ENCODE measurements around the gene AGTR1. TPM values are rescaled to one million over a fixed set of nuclear protein-coding genes. Genes with fewer than 3 reads are reported as not detected.

The AGTR1 gene
- total RNA-seq, 1 experiment from 2014 or later, result not detected

DNA sequence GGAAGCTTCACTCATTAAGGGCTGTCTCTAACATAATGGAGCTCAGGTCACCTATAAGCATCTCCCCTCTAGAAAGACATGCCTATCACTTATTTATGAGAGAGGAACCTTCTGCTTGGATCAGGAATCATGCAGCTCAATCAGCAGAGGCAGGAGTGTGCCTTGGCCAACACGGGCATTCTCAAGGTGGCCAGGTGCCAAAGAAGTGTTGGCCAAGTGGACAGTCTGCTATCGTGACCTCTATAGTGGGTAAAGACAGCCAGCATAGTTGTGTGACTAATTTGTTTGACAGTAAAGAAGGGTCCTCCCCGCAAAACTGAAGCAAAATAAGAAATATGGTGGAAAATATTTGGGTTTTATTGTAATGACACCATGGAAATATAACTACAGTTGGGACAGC, 14.7 kb upstream of the AGTR1 start:
- Histone ChIP-seq H2BK5ac (ENCODE audit: insufficient read length, low read length) (no peak overlapping the region), H4K5ac (ENCODE audit: insufficient read length, low read depth, low read length) (no peak overlapping the region), H2BK12ac (ENCODE audit: insufficient read length, low read depth, low read length) (no peak overlapping the region), H4K20me1 (ENCODE audit: control insufficient read depth, insufficient read depth, insufficient read length) (no peaks in the 10 kb centered on the region), H3K23ac (ENCODE audit: insufficient read length, low read depth, low read length) (no peak overlapping the region), H3K18ac (ENCODE audit: insufficient read length, low read depth, low read length) (no peak overlapping the region), H2AK5ac (ENCODE audit: insufficient read length, low read length) (no peak overlapping the region), H3K9ac (ENCODE audit: extremely low read depth, insufficient read length, low read length) (no peak overlapping the region), H4K91ac (ENCODE audit: insufficient read length, low read depth, low read length) (no peak overlapping the region), H3K79me1 (ENCODE audit: insufficient read depth, low read depth, low read length, poor library complexity, severe bottlenecking) (no peaks in the 10 kb centered on the region), H3K23me2 (ENCODE audit: insufficient read length, low read depth, low read length, poor library complexity, severe bottlenecking) (no peaks in the 10 kb centered on the region), H2BK15ac (ENCODE audit: low read depth, low read length) (no peak overlapping the region), H4K8ac (replicated peaks; ENCODE audit: insufficient read length, low read depth, low read length) (no peak overlapping the region), H3K27ac (ENCODE audit: insufficient read length, low read depth, low read length) (no peak overlapping the region), H3K9me3 (ENCODE audit: control insufficient read depth, low read depth, low read length) (no peaks in the 10 kb centered on the region), H3K79me2 (ENCODE audit: insufficient read depth, low read length) (no peaks in the 10 kb centered on the region), H3K4me1 (ENCODE audit: insufficient read depth, low read length) (no peaks in the 10 kb centered on the region), H3T11ph (ENCODE audit: low read length) (no peak overlapping the region), H3K4me2 (ENCODE audit: insufficient read depth, insufficient read length, low read length) (no peak overlapping the region), H2AFZ (ENCODE audit: low read length) (no peak overlapping the region), H3K4ac (ENCODE audit: low read depth, low read length) (no peak overlapping the region), H2BK20ac (ENCODE audit: low read depth, low read length, poor library complexity, severe bottlenecking) (no peak overlapping the region), H2BK120ac (ENCODE audit: low read depth, low read length, poor library complexity, severe bottlenecking) (no peak overlapping the region), H3K27me3 (ENCODE audit: insufficient read depth, low read length) (no peaks in the 10 kb centered on the region), H3K56ac (ENCODE audit: insufficient read length, low read depth, low read length) (no peak overlapping the region), H3K14ac (ENCODE audit: insufficient read depth, low read length) (no peak overlapping the region)
- DNase-seq, result no peak
- Mint-ChIP-seq H3K4me1 (no peaks in the 10 kb centered on the region), H3K36me3 (ENCODE audit: insufficient read depth in 1 of 3, low read depth in 3 of 3) (no peaks in the 10 kb centered on the region), H3K27ac (no peak overlapping the region), H3K9me3 (no peaks in the 10 kb centered on the region), H3K27me3 (ENCODE audit: low read depth) (no peaks in the 10 kb centered on the region), H3K4me3 (no peak overlapping the region)
- TF ChIP-seq, protein P1, sequence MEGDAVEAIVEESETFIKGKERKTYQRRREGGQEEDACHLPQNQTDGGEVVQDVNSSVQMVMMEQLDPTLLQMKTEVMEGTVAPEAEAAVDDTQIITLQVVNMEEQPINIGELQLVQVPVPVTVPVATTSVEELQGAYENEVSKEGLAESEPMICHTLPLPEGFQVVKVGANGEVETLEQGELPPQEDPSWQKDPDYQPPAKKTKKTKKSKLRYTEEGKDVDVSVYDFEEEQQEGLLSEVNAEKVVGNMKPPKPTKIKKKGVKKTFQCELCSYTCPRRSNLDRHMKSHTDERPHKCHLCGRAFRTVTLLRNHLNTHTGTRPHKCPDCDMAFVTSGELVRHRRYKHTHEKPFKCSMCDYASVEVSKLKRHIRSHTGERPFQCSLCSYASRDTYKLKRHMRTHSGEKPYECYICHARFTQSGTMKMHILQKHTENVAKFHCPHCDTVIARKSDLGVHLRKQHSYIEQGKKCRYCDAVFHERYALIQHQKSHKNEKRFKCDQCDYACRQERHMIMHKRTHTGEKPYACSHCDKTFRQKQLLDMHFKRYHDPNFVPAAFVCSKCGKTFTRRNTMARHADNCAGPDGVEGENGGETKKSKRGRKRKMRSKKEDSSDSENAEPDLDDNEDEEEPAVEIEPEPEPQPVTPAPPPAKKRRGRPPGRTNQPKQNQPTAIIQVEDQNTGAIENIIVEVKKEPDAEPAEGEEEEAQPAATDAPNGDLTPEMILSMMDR (conservative IDR thresholded peaks at IDR 0.05), result no peak
- no CpG with 5 or more reads among the region's 3 CpGs for WGBS (ENCODE audit: extremely low coverage, insufficient read length, low lambda C conversion rate)

Data from H9 (cell line).